Measurements from ENCODE around the gene MRPS33.

The MRPS33 gene

GRCh38 chr7:140990193-140990962, 24.4 kb downstream of the MRPS33 start:
- no peak for DNase-seq (ENCODE audit: low spot score)
- Histone ChIP-seq H3K27ac (no peak overlapping the region), H3K4me3 (no peak overlapping the region)
- TF ChIP-seq CTCF (IDR thresholded peaks at IDR 0.05) = no peak

GRCh38 chr7:140989068-140989467, 25.7 kb downstream of the MRPS33 start:
- no peak for TF ChIP-seq CTCF (IDR thresholded peaks at IDR 0.05)
- H3K27ac ChIP-seq = no peak overlapping the region
- no peak for DNase-seq (ENCODE audit: low spot score)
- no peak overlapping the region for H3K4me3 ChIP-seq

DNA sequence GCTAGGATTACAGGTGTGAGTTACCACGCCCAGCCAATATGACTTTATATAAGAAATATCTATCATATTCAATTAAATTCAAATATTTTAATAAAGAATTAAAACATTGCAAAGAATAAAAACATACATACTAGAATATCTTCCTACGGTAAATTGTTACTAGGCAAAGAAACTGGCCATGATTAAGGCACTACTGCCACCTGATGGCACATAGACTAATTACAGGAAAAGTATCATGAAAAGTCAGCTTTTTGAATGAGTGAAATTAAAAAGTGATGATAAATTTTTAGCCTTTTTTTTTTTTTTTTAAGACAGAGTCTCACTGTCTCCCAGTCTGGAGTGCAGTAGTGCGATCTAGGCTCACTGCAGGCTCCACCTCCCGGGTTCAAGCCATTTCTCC, 30.9 kb downstream of the MRPS33 start:
- DNase-seq (ENCODE audit: low spot score) = no peak
- Histone ChIP-seq H3K4me3 (no peak overlapping the region), H3K27ac (no peak overlapping the region)
- no peak for TF ChIP-seq CTCF (IDR thresholded peaks at IDR 0.05)

DNA sequence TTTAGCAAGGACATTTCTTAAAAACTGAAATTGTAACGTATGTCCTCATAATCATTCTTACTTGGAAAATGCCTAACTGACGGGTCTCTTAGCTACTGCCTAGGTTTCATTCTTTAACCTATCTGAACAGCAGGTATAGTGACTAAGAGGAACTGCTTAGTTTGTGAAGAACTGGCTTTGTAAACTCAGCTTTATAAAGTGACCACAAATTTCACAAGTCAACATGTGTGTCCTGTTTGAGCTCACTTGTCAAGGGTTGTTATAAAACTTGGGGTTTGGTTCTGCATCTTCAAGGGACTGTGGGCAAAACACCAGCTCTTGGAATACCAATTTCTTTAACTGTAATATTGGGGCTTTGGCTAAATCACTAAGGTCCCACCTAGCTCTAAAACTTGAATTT, 32.2 kb downstream of the MRPS33 start:
- Histone ChIP-seq H3K4me3 (no peak overlapping the region), H3K27ac (no peak overlapping the region)
- no peak for TF ChIP-seq CTCF (IDR thresholded peaks at IDR 0.05)
- DNase-seq (ENCODE audit: low spot score) = no peak

- Histone ChIP-seq H3K4me3 (no peak overlapping the region), H3K27ac (no peak overlapping the region)
- no peak for DNase-seq (ENCODE audit: low spot score)
- TF ChIP-seq CTCF (IDR thresholded peaks at IDR 0.05) = no peak
Observed at GRCh38 chr7:140981951-140982350, 32.8 kb downstream of the MRPS33 start.

DNA sequence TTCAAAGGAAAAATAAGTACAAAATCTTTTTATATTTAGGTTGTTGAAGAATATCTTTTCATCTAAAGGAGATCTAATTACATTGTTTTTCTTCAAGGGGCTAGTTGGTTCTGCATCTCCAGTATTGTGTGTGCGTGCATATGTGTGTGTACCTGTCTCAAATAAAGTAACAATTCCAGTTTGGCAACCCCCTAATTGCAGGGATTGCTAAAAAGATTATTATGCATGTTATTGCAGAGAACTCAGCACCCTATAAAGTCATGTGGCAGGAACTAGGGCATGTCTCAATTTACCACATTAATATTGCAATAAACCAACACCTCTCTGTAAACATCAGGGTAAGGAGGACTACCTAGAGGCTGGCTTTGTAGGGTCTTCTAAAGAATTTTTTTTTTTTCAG, 37.0 kb downstream of the MRPS33 start:
- no peak for DNase-seq (ENCODE audit: low spot score)
- TF ChIP-seq CTCF (IDR thresholded peaks at IDR 0.05) = no peak
- Histone ChIP-seq H3K4me3 (no peak overlapping the region), H3K27ac (no peak overlapping the region)
